Measurements from ENCODE around the gene CCNF. TPM values are rescaled to one million over a fixed set of nuclear protein-coding genes. Genes with fewer than 3 reads are reported as not detected.

CCNF gene
- total and polyA plus RNA-seq, 12 donors: 0.71 to 5.4 (median 2.2) TPM

DNA sequence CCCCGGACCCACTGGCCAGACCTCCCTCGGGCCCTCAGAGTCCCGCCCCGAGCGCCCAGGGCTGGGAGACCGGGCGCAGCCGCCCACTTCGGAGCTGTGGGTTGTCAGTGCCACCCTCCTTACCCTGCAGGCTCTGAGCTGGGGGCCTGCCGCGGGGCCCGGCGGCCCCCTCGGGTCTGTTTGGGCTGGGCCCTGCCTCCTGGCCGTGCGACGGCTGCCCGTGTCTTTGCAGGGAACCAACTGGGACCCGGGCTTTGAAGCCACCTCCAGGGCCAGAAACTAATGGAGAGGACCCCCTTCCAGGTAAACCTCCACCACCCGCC, 31.1 kb downstream of the CCNF start:
- Histone ChIP-seq H3K9me3 (replicated peaks in 1 of 3) (no peaks in the 10 kb centered on the region), H3K27ac (no peak overlapping the region)
- TF ChIP-seq, protein P1, sequence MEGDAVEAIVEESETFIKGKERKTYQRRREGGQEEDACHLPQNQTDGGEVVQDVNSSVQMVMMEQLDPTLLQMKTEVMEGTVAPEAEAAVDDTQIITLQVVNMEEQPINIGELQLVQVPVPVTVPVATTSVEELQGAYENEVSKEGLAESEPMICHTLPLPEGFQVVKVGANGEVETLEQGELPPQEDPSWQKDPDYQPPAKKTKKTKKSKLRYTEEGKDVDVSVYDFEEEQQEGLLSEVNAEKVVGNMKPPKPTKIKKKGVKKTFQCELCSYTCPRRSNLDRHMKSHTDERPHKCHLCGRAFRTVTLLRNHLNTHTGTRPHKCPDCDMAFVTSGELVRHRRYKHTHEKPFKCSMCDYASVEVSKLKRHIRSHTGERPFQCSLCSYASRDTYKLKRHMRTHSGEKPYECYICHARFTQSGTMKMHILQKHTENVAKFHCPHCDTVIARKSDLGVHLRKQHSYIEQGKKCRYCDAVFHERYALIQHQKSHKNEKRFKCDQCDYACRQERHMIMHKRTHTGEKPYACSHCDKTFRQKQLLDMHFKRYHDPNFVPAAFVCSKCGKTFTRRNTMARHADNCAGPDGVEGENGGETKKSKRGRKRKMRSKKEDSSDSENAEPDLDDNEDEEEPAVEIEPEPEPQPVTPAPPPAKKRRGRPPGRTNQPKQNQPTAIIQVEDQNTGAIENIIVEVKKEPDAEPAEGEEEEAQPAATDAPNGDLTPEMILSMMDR (IDR thresholded peaks at IDR 0.05): no peak
- TF ChIP-seq POLR2A (IDR thresholded peaks at IDR 0.05): no peak

DNA sequence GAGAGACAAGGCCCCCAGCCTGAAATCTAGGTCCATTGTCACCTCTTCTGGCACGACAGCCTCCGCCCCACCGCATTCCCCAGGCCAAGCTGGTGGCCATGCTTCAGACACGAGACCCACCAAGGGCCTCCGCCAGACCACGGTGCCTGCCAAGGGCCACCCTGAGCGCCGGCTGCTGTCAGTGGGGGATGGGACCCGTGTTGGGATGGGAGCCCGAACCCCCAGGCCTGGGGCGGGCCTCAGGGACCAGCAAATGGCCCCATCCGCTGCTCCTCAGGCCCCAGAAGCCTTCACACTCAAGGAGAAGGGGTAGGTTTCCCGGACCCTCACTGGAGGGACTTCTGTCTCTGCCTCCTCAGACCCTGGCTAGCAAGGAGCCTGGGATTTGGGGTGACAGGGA, 31.7 kb downstream of the CCNF start:
- Histone ChIP-seq H3K4me3 (no peak overlapping the region), H3K27ac (no peak overlapping the region), H3K27me3 (no peaks in the 10 kb centered on the region), H3K9me3 (replicated peaks in 1 of 3) (no peaks in the 10 kb centered on the region), H3K4me1 (replicated peaks in 1 of 2) (peaks cover 0 to 12% of the 10 kb centered on the region in 2 donors), H3K36me3 (replicated peaks in 1 of 2) (no peaks in the 10 kb centered on the region)
- DNase-seq: no peak
- TF ChIP-seq POLR2A (IDR thresholded peaks at IDR 0.05): no peak
- TF ChIP-seq, protein P1 (IDR thresholded peaks at IDR 0.05): no peak
- 74 to 82% (median 81%) methylated on average over 7 to 13 of the region's 13 CpGs for WGBS, 4 donors
- intact Hi-C loops (cut with DNase I): no loop called here

More for the DNA sequence above, 31.1 kb downstream of the CCNF start:
- intact Hi-C loops (cut with DNase I): no loop called here
- H3K36me3 ChIP-seq (replicated peaks in 1 of 2): no peaks in the 10 kb centered on the region
- H3K4me1 ChIP-seq (replicated peaks in 1 of 2): peaks cover 0 to 12% of the 10 kb centered on the region in 2 donors
- H3K27me3 ChIP-seq: no peaks in the 10 kb centered on the region
- peak overlapping the region in 2 of 4 donors; percentile 41 to 67 for H3K4me3 ChIP-seq
- DNase-seq: no peak
- 1 to 17% (median 3%) methylated on average over 3 to 20 of the region's 20 CpGs for WGBS, 4 donors

DNA sequence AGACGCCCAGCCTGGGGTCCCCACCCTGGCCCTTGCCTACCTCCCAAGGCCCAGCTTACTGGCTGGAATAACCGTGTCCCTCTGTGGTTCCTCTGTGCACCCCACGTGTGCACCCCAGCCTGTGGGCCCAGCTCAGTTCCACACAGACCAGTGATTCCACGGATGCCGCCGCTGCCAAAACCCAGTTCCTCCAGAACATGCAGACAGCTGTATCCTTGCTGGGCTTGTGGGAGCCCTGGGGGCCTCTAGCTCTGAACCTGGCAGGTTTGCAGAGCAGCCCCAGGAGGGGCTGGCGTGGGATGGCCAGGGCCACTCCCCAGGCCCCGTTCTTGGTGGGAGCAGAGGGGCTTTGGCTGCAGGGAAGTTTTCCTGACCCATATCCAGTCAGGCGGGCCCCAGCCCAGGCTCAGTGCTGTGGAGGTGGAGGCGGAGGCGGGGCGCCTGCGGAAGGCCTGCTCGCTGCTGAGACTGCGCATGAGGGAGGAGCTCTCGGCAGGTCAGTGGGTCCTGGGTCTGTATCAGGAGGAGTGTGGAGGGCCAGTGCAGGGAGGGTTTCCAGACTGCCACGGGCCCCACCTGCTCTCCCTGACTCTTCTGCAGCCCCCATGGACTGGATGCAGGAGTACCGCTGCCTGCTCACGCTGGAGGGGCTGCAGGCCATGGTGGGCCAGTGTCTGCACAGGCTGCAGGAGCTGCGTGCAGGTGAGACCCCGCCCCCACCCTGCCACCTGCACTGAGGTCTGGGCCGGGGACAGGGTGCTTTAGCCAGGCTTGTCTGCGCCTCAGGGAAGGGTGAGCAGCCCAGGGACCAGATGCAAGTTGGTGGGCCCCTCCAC, 33.0 kb downstream of the CCNF start:
- H3K36me3 ChIP-seq (replicated peaks in 1 of 2): no peaks in the 10 kb centered on the region
- H3K27ac ChIP-seq: no peak overlapping the region
- 86 to 93% (median 90%) methylated on average over 1 to 23 of the region's 23 CpGs for WGBS, 4 donors
- H3K4me1 ChIP-seq (replicated peaks in 1 of 2): peaks cover 0 to 12% of the 10 kb centered on the region in 2 donors
- DNase-seq: peak in 1 of 7 donors; percentile 15
- H3K27me3 ChIP-seq: no peaks in the 10 kb centered on the region
- no peak overlapping the region for H3K4me3 ChIP-seq
- intact Hi-C loops (cut with DNase I): no loop called here
- H3K9me3 ChIP-seq (replicated peaks in 1 of 3): no peaks in the 10 kb centered on the region
- TF ChIP-seq, protein P1 (IDR thresholded peaks at IDR 0.05): no peak
- TF ChIP-seq POLR2A (IDR thresholded peaks at IDR 0.05): no peak

DNA sequence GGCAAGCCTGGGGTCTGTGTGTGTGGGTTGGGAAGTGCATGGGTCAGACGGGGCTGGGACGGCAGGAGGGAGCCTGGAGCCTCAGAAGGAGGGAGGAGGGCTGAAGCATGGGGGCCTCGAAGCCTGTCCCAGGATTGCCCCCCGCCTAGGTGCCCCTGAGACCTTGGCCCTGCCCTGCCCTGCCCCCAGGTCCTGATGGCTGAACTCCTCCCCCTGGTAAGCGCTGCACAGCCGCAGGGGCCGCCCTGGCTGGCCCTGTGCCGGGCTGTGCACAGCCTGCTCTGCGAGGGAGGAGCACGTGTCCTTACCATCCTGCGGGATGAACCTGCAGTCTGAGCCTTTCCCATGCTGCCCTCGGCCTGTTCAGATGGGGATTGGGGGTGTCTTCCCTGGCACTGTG, 35.1 kb downstream of the CCNF start:
- no peak for DNase-seq
- intact Hi-C loops (cut with DNase I): no loop called here
- 81 to 100% (median 85%) methylated on average over 2 to 12 of the region's 12 CpGs; no CpG with 5 or more reads in 1 of the 4 donors for WGBS, 4 donors
- Histone ChIP-seq H3K9me3 (replicated peaks in 1 of 3) (no peaks in the 10 kb centered on the region), H3K27ac (no peak overlapping the region), H3K4me3 (no peak overlapping the region), H3K4me1 (replicated peaks in 1 of 2) (peaks cover 13 to 24% of the 10 kb centered on the region in 2 donors), H3K36me3 (replicated peaks in 1 of 2) (no peaks in the 10 kb centered on the region), H3K27me3 (no peaks in the 10 kb centered on the region)
- TF ChIP-seq, protein P1 (IDR thresholded peaks at IDR 0.05): no peak
- TF ChIP-seq POLR2A (IDR thresholded peaks at IDR 0.05): no peak
